Lung (tissue), 12 donors: ENCODE measurements around the gene PRXL2B. TPM values are rescaled to one million over a fixed set of nuclear protein-coding genes. Genes with fewer than 3 reads are reported as not detected.

Experiments
- ATAC-seq: fragments of 200-7000 bp; cut with Tn5 transposase; one replicate; pipeline ENCODE4 v1.9.1; 2020; ENCODE audit warnings: moderate number of reproducible peaks; ENCODE audit not compliant: insufficient read depth, low FRiP score
- DNase-seq, 3 donors: peaks; one replicate each; pipeline ENCODE4 v3.0.0-alpha.2; 2013 to 2017
- H3K27ac ChIP-seq, 2 donors: one replicate each; pipeline ENCODE4 v1.5.1; 2013; ENCODE audit warnings: mild to moderate bottlenecking in 2 of 2, moderate library complexity in 2 of 2, control low read depth in 1 of 2, inconsistent platforms in 1 of 2, low read depth in 1 of 2, low read length in 1 of 2
- H3K27me3 ChIP-seq, 3 donors: one replicate each; pipeline ENCODE4 v1.5.1; 2013; ENCODE audit warnings: low read length in 2 of 3; ENCODE audit not compliant: control insufficient read depth in 3 of 3, insufficient read depth in 3 of 3
- H3K36me3 ChIP-seq, 4 donors: one replicate each; pipeline ENCODE4 v1.5.1; 2013; ENCODE audit warnings: low read length in 4 of 4, mild to moderate bottlenecking in 1 of 4, moderate library complexity in 1 of 4; ENCODE audit not compliant: control insufficient read depth in 4 of 4, insufficient read depth in 4 of 4
- H3K4me1 ChIP-seq, 5 donors: one replicate each; pipeline ENCODE4 v1.5.1; 2013; ENCODE audit warnings: low read length in 5 of 5, mild to moderate bottlenecking in 2 of 5, moderate library complexity in 1 of 5; ENCODE audit not compliant: control insufficient read depth in 5 of 5, insufficient read depth in 5 of 5
- H3K4me3 ChIP-seq: one replicate; pipeline ENCODE4 v1.5.1; 2013; ENCODE audit warnings: mild to moderate bottlenecking, control low read depth, moderate library complexity
- H3K9ac ChIP-seq, 2 donors: one replicate each; pipeline ENCODE4 v1.5.1; 2013; ENCODE audit warnings: low read length in 2 of 2, control low read depth in 1 of 2; ENCODE audit not compliant: insufficient read depth in 1 of 2
- H3K9me3 ChIP-seq, 4 donors: one replicate each; pipeline ENCODE4 v1.5.1; 2013; ENCODE audit warnings: low read length in 3 of 4, mild to moderate bottlenecking in 1 of 4, moderate library complexity in 1 of 4; ENCODE audit not compliant: control insufficient read depth in 4 of 4, insufficient read depth in 3 of 4
- WGBS, 2 donors: extraction: QIAGEN DNeasy Blood & Tissue Kit; methylation state at CpG; one replicate each; pipeline ENCODE4 v1.1.7; 2013; 5-methylcytosine and 5-hydroxymethylcytosine counted together
- polyA plus RNA-seq, 2 donors: library from polyadenylated mRNA; stranded (reverse); fragments of 200-250 nt; gene quantifications; one replicate each; pipeline ENCODE4 v1.2.1, GENCODE V29; 2013
- total RNA-seq, 2 donors: library from RNA; depleted of rRNA in 1 of 2; stranded (reverse); fragments of >200 nt in 1 of 2; gene quantifications; one replicate each; pipeline ENCODE4 v1.2.1, GENCODE V29; 2014 to 2021
- TF ChIP-seq, protein P1 (sequence below): IDR thresholded peaks from 2 replicates; pipeline ENCODE4 v1.5.1; 2012; ENCODE audit warnings: mild to moderate bottlenecking; ENCODE audit errors: control extremely low read depth, extremely low read depth
- donor health status: control.
- donor health status: control.
- donor health status: Bipolar disorder and iron deficiency.
- donor health status: healthy.
- donor health status: DM: yes; HTN: yes; CAD: no.

The PRXL2B gene
- total and polyA plus RNA-seq, 4 donors: 17.8 to 39.8 (median 27.0) TPM

DNA sequence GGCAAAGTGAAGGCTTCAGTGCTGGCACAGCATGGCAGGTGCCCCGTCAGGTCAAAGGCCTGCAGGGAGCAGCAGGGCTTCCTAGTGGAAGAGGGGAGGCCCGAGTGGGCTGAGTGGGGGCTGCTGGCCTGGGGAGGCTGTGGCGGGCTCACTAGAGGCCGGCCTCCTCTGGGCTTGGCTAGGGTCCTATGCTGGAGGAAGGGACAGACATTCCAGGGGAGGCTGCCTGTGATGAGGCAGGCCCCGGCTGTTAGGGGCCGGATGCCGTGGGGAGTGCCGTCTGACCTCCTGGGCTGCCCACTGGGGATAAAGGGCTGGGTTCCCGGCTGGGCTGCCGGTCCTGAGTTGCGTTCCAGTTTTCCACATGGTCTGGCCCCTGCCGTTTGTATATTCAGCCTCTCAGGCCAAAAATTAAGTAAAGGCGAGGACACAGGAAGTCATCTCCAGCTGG is 21.1 kb downstream of the PRXL2B start:
- no peak overlapping the region for H3K4me3 ChIP-seq
- H3K36me3 ChIP-seq: no peaks in the 10 kb centered on the region
- DNase-seq: peak; percentile 83 to 91 (median 86)
- no peak overlapping the region for H3K27ac ChIP-seq
- H3K9ac ChIP-seq: no peak overlapping the region
- WGBS, 2 donors: 74 to 76% methylated on average over 12 to 13 of the region's 13 CpGs
- TF ChIP-seq, protein P1, sequence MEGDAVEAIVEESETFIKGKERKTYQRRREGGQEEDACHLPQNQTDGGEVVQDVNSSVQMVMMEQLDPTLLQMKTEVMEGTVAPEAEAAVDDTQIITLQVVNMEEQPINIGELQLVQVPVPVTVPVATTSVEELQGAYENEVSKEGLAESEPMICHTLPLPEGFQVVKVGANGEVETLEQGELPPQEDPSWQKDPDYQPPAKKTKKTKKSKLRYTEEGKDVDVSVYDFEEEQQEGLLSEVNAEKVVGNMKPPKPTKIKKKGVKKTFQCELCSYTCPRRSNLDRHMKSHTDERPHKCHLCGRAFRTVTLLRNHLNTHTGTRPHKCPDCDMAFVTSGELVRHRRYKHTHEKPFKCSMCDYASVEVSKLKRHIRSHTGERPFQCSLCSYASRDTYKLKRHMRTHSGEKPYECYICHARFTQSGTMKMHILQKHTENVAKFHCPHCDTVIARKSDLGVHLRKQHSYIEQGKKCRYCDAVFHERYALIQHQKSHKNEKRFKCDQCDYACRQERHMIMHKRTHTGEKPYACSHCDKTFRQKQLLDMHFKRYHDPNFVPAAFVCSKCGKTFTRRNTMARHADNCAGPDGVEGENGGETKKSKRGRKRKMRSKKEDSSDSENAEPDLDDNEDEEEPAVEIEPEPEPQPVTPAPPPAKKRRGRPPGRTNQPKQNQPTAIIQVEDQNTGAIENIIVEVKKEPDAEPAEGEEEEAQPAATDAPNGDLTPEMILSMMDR: no peak
- peaks cover 0 to 41% (median 4%) of the 10 kb centered on the region in 5 donors for H3K4me1 ChIP-seq
- no peak for ATAC-seq
- no peaks in the 10 kb centered on the region for H3K27me3 ChIP-seq
- peaks cover 0 to 2% (median 0%) of the 10 kb centered on the region in 4 donors for H3K9me3 ChIP-seq

DNA sequence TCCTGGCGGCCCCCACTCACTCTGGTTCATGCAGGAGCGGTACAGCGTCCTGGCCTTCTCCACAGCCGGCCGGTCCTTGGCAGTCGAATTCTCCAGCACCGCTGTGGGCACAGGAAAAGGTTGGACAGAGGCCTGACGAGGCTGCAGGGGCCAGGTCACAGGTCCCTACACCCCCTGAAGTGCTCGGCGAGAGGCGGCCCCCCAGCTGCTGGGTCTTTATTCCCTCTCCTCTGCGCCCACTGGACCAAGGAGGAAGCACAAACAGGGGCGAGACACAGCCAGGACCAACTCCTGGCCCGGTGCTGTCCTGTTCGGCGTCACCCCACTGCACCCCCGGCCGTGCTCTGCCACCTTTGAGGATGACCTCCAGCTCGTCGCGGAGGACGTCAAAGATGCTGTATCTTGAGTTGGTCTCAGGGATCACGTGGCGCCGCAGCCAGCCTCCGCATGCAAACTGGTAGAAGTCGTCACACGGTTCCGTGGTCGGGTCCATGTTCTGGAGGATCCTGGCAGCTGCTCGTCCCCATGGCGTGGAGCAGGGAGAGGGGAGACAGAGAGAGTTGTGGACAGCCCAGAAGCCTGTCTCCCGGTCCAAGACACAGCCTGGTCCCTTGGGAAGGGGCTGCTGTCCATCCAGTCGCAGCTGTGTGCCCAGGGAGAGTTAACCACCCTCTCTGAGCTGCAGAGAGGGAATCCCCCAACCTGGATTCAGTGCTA is 22.9 kb downstream of the PRXL2B start:
- H3K27me3 ChIP-seq: no peaks in the 10 kb centered on the region
- peaks cover 0 to 41% (median 4%) of the 10 kb centered on the region in 5 donors for H3K4me1 ChIP-seq
- TF ChIP-seq, protein P1: no peak
- WGBS, 2 donors: 87 to 92% methylated on average over 29 to 34 of the region's 34 CpGs
- H3K9ac ChIP-seq: no peak overlapping the region
- H3K9me3 ChIP-seq: peaks cover 0 to 10% (median 4%) of the 10 kb centered on the region in 4 donors
- ATAC-seq (no peak), DNase-seq (no peak)
- no peaks in the 10 kb centered on the region for H3K36me3 ChIP-seq
- no peak overlapping the region for H3K27ac ChIP-seq
- no peak overlapping the region for H3K4me3 ChIP-seq

DNA sequence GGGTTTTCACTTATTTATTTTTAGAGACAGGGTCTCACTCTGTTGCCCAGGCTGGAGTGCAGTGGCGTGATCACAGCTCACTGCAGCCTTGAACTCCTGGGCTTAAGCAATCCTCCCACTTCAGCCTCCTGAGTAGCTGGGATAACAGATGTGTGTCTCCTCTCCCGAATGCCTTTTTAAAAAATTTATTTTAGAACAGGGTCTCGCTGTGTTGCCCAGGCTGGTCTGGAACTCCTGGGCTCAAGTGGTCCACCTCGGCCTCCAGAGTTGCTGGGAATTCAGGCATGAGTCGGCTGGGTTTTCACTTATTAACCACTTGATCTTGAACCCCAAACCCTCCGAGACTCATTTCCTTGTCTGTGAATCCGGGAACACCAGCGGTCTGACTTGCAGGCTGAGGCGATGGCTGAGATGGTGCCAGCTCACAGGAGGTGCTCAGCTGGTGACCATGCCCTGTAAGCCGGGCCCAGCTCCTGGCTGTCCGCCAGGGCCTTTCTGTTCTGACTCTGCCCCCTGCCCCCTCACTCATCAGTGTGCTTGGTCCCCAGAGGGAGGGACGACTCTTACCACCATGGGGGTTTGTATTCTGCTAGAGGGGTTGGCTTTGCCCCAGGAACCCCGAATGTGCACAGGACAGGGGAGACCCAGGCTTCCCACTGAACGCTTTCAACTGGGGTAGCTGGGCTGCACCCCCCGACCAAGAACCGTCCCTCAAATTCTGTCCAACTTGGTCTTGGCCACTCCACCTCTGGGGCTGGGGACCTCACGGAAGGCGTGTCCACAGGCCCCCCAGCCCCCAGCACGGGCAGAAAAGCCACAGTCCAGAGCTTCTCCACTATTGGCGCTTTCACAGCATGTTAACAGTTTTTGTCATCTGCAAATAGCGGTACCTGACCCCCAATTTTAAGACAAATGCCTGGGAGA is 23.7 kb downstream of the PRXL2B start:
- H3K9ac ChIP-seq: no peak overlapping the region
- H3K36me3 ChIP-seq: no peaks in the 10 kb centered on the region
- TF ChIP-seq, protein P1: no peak
- H3K9me3 ChIP-seq: peaks cover 0 to 11% (median 4%) of the 10 kb centered on the region in 4 donors
- ATAC-seq (no peak), DNase-seq (no peak)
- H3K27ac ChIP-seq: no peak overlapping the region
- 76 to 85% methylated on average over 20 to 21 of the region's 21 CpGs for WGBS, 2 donors
- peaks cover 0 to 41% (median 4%) of the 10 kb centered on the region in 5 donors for H3K4me1 ChIP-seq
- H3K4me3 ChIP-seq: no peak overlapping the region
- H3K27me3 ChIP-seq: no peaks in the 10 kb centered on the region
